Measurements from ENCODE around the gene TEX51. TPM values are rescaled to one million over a fixed set of nuclear protein-coding genes. Genes with fewer than 3 reads are reported as not detected.

TEX51 gene
- polyA plus RNA-seq, 1 donor from 2014 or later = not detected

DNA sequence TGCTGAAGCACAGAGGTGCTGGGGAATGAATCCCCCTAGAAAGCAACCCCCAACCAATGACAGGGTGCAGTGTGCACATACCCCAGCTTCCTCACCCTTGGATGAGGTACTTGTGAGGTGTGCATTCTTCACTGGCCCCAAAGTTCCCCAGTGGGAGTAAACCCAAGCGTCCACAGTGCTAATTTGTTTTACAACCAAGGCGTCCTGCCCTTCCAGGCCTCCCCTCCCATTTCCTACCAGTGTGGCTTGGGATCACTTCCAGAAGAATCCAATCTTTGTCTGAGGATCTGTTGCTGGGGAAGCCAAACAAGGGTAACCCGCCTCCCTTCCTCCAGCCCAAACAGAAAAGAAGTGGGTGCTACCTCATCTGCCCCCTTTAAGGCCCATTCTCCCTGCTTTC is 40.3 kb upstream of the TEX51 start:
- no peak overlapping the region for H3K27ac ChIP-seq (ENCODE audit: low read length)
- H3K36me3 ChIP-seq (ENCODE audit: insufficient read depth, low read length) = no peaks in the 10 kb centered on the region
- no peaks in the 10 kb centered on the region for H3K79me2 ChIP-seq (replicated peaks; ENCODE audit: insufficient read depth, low read length)
- no peaks in the 10 kb centered on the region for H3K27me3 ChIP-seq (ENCODE audit: insufficient read depth, low read depth, low read length)
- no peaks in the 10 kb centered on the region for H4K20me1 ChIP-seq (ENCODE audit: insufficient read depth)
- H3K4me3 ChIP-seq (ENCODE audit: low read length) = no peak overlapping the region
- no peak overlapping the region for H3K4me2 ChIP-seq (ENCODE audit: low read length)
- no peaks in the 10 kb centered on the region for H3K9me2 ChIP-seq (ENCODE audit: insufficient read depth, low read length)
- H3F3A ChIP-seq (ENCODE audit: insufficient read depth, low read length, poor library complexity, severe bottlenecking) = no peaks in the 10 kb centered on the region
- no peak overlapping the region for H2AFZ ChIP-seq (ENCODE audit: low read depth, low read length)
- H3K9me3 ChIP-seq (ENCODE audit: low read length) = no peaks in the 10 kb centered on the region
- H3K9ac ChIP-seq (ENCODE audit: low read length) = no peak overlapping the region
- TF ChIP-seq RAD21 (conservative IDR thresholded peaks at IDR 0.05) (no peak), POLR2AphosphoS5 (IDR thresholded peaks at IDR 0.05) (no peak)

DNA sequence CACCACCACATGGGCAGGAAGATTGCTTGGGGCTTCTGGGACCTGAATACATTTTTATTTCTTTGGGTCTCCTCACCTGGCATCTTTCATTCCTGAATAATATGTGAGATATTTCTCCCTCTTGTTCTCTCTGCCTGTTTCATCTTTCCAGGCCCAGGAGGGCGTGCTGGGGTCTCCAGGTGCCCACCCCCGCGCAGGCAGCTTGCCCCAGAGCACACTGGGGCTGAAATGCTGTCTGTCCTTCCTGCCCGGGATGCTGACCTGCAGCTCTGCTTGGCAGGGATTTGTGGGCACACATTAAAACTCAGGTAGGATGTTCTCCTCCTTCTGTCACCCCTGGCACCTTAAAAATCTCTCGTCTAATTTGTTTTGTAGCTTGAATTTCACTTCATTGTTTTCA is 39.7 kb upstream of the TEX51 start:
- no peaks in the 10 kb centered on the region for H4K20me1 ChIP-seq (ENCODE audit: insufficient read depth)
- H3K9ac ChIP-seq (ENCODE audit: low read length) = no peak overlapping the region
- TF ChIP-seq EZH2 (IDR thresholded peaks at IDR 0.05; ENCODE audit: borderline replicate concordance, insufficient read depth, low read length, poor library complexity, severe bottlenecking) (no peak), MXI1 (conservative IDR thresholded peaks at IDR 0.05; ENCODE audit: poor library complexity, severe bottlenecking) (no peak), EP300 (conservative IDR thresholded peaks at IDR 0.05; ENCODE audit: poor library complexity, severe bottlenecking) (no peak), SMC3 (conservative IDR thresholded peaks at IDR 0.05; ENCODE audit: poor library complexity) (no peak), TAF1 (IDR thresholded peaks at IDR 0.05; ENCODE audit: low read depth) (no peak), POLR2AphosphoS5 (IDR thresholded peaks at IDR 0.05) (no peak)
- TF ChIP-seq, protein P1, sequence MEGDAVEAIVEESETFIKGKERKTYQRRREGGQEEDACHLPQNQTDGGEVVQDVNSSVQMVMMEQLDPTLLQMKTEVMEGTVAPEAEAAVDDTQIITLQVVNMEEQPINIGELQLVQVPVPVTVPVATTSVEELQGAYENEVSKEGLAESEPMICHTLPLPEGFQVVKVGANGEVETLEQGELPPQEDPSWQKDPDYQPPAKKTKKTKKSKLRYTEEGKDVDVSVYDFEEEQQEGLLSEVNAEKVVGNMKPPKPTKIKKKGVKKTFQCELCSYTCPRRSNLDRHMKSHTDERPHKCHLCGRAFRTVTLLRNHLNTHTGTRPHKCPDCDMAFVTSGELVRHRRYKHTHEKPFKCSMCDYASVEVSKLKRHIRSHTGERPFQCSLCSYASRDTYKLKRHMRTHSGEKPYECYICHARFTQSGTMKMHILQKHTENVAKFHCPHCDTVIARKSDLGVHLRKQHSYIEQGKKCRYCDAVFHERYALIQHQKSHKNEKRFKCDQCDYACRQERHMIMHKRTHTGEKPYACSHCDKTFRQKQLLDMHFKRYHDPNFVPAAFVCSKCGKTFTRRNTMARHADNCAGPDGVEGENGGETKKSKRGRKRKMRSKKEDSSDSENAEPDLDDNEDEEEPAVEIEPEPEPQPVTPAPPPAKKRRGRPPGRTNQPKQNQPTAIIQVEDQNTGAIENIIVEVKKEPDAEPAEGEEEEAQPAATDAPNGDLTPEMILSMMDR (IDR thresholded peaks at IDR 0.05; ENCODE audit: poor library complexity, severe bottlenecking) = no peak
- TF ChIP-seq, protein P2, sequence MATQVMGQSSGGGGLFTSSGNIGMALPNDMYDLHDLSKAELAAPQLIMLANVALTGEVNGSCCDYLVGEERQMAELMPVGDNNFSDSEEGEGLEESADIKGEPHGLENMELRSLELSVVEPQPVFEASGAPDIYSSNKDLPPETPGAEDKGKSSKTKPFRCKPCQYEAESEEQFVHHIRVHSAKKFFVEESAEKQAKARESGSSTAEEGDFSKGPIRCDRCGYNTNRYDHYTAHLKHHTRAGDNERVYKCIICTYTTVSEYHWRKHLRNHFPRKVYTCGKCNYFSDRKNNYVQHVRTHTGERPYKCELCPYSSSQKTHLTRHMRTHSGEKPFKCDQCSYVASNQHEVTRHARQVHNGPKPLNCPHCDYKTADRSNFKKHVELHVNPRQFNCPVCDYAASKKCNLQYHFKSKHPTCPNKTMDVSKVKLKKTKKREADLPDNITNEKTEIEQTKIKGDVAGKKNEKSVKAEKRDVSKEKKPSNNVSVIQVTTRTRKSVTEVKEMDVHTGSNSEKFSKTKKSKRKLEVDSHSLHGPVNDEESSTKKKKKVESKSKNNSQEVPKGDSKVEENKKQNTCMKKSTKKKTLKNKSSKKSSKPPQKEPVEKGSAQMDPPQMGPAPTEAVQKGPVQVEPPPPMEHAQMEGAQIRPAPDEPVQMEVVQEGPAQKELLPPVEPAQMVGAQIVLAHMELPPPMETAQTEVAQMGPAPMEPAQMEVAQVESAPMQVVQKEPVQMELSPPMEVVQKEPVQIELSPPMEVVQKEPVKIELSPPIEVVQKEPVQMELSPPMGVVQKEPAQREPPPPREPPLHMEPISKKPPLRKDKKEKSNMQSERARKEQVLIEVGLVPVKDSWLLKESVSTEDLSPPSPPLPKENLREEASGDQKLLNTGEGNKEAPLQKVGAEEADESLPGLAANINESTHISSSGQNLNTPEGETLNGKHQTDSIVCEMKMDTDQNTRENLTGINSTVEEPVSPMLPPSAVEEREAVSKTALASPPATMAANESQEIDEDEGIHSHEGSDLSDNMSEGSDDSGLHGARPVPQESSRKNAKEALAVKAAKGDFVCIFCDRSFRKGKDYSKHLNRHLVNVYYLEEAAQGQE (IDR thresholded peaks at IDR 0.05; ENCODE audit: borderline replicate concordance) = no peak
- H2AFZ ChIP-seq (ENCODE audit: low read depth, low read length) = no peak overlapping the region
- no peaks in the 10 kb centered on the region for H3K9me2 ChIP-seq (ENCODE audit: insufficient read depth, low read length)
- H3F3A ChIP-seq (ENCODE audit: insufficient read depth, low read length, poor library complexity, severe bottlenecking) = no peaks in the 10 kb centered on the region
- no peaks in the 10 kb centered on the region for H3K79me2 ChIP-seq (replicated peaks; ENCODE audit: insufficient read depth, low read length)
- no peak overlapping the region for H3K4me2 ChIP-seq (ENCODE audit: low read length)
- H3K4me3 ChIP-seq (ENCODE audit: low read length) = no peak overlapping the region
- H3K36me3 ChIP-seq (ENCODE audit: insufficient read depth, low read length) = no peaks in the 10 kb centered on the region
- H3K27ac ChIP-seq (ENCODE audit: low read length) = no peak overlapping the region
- no peaks in the 10 kb centered on the region for H3K27me3 ChIP-seq (ENCODE audit: insufficient read depth, low read depth, low read length)
- H3K9me3 ChIP-seq (ENCODE audit: low read length) = no peaks in the 10 kb centered on the region

DNA sequence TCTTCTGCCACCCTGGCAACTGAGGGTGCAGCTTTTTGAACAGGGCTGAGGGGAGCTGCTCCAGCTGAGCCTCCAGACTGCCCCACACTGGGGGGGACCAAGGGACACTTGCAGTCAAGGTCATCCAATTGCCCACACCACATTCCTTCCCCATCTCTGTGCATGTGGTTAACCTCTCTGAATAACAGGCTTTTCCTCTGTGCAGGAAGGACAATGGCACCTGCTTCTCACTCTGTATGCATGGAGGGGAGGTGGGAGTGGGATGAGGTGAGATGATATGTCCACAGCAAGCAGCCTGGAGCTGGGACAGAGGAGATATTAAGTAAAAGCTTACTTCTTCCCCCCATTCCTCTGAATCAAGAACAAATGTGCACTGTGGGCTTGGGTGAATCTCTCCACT is 39.1 kb upstream of the TEX51 start:
- Histone ChIP-seq H3K4me3 (ENCODE audit: low read length) (no peak overlapping the region), H4K20me1 (ENCODE audit: insufficient read depth) (no peaks in the 10 kb centered on the region), H3K9me2 (ENCODE audit: insufficient read depth, low read length) (no peaks in the 10 kb centered on the region), H3F3A (ENCODE audit: insufficient read depth, low read length, poor library complexity, severe bottlenecking) (no peaks in the 10 kb centered on the region), H3K9ac (ENCODE audit: low read length) (no peak overlapping the region), H3K79me2 (replicated peaks; ENCODE audit: insufficient read depth, low read length) (no peaks in the 10 kb centered on the region), H3K9me3 (ENCODE audit: low read length) (no peaks in the 10 kb centered on the region), H2AFZ (ENCODE audit: low read depth, low read length) (no peak overlapping the region), H3K27me3 (ENCODE audit: insufficient read depth, low read depth, low read length) (no peaks in the 10 kb centered on the region), H3K4me2 (ENCODE audit: low read length) (no peak overlapping the region), H3K27ac (ENCODE audit: low read length) (no peak overlapping the region), H3K36me3 (ENCODE audit: insufficient read depth, low read length) (no peaks in the 10 kb centered on the region)
- TF ChIP-seq RAD21 (conservative IDR thresholded peaks at IDR 0.05) (no peak), EP300 (conservative IDR thresholded peaks at IDR 0.05; ENCODE audit: poor library complexity, severe bottlenecking) (no peak), POLR2AphosphoS5 (IDR thresholded peaks at IDR 0.05) (no peak), TAF1 (IDR thresholded peaks at IDR 0.05; ENCODE audit: low read depth) (no peak)
- TF ChIP-seq, protein P1 (IDR thresholded peaks at IDR 0.05; ENCODE audit: poor library complexity, severe bottlenecking) = no peak
